ENCODE results near the gene HOXB4. TPM values are rescaled to one million over a fixed set of nuclear protein-coding genes. Genes with fewer than 3 reads are reported as not detected.

The HOXB4 gene
- total RNA-seq, 1 experiment from 2014 or later, result 0.04 TPM

- TF ChIP-seq E2F5 (CRISPR knock-in tag; IDR thresholded peaks at IDR 0.05), result no peak
- no peak for TF ChIP-seq AFF4 (CRISPR knock-in tag; IDR thresholded peaks at IDR 0.05; ENCODE audit: borderline replicate concordance)
- no peak for TF ChIP-seq MYBL2 (CRISPR knock-in tag; IDR thresholded peaks at IDR 0.05)
- no peak for TF ChIP-seq MLX (CRISPR knock-in tag; IDR thresholded peaks at IDR 0.05)
Observed at GRCh38 chr17:48542114-48542656, 36.0 kb downstream of the HOXB4 start (continued).

GRCh38 chr17:48541577-48542113, 36.5 kb downstream of the HOXB4 start:
- TF ChIP-seq ESRRA (CRISPR knock-in tag; IDR thresholded peaks at IDR 0.05; ENCODE audit: borderline replicate concordance), result no peak
- 0 out of 2 replicates have a peak, but pooled peaks have one; percentile 5 for TF ChIP-seq ZNF423 (CRISPR knock-in tag; IDR thresholded peaks at IDR 0.05)
- Mint-ChIP-seq H3K4me3 (peak overlapping the region; percentile 73), H3K9me3 (no peaks in the 10 kb centered on the region), H3K27me3 (ENCODE audit: low read depth) (peaks cover 95% of the 10 kb centered on the region), H3K27ac (no peak overlapping the region), H3K36me3 (no peaks in the 10 kb centered on the region), H3K4me1 (peaks cover 53% of the 10 kb centered on the region)
- CTCF ChIA-PET, result interaction anchor here (0.6 to 1.5 kb wide), 4 partner anchors 12 to 197 kb away, joined by 3 to 5 read pairs (median 4); no protein-coding TSS in a partner anchor
- no peak for DNase-seq (ENCODE audit: low spot score)
- no peak for ATAC-seq
- POLR2A ChIA-PET, result no interaction called here

GRCh38 chr17:48541036-48541576, 37.0 kb downstream of the HOXB4 start:
- Mint-ChIP-seq H3K27me3 (ENCODE audit: low read depth) (peaks cover 94% of the 10 kb centered on the region), H3K9me3 (no peaks in the 10 kb centered on the region), H3K36me3 (no peaks in the 10 kb centered on the region), H3K4me1 (peaks cover 49% of the 10 kb centered on the region), H3K27ac (no peak overlapping the region), H3K4me3 (peak overlapping the region; percentile 73)
- ATAC-seq, result no peak
- POLR2A ChIA-PET, result no interaction called here
- DNase-seq (ENCODE audit: low spot score), result no peak
- CTCF ChIA-PET, result interaction anchor here (0.6 to 1.5 kb wide), 4 partner anchors 12 to 197 kb away, joined by 3 to 5 read pairs (median 4); no protein-coding TSS in a partner anchor
- TF ChIP-seq ZNF263 (CRISPR knock-in tag; IDR thresholded peaks at IDR 0.05; ENCODE audit: low read depth), result no peak
- TF ChIP-seq EMX1 (CRISPR knock-in tag; IDR thresholded peaks at IDR 0.05), result no peak
- no peak for TF ChIP-seq JAZF1 (CRISPR knock-in tag; IDR thresholded peaks at IDR 0.05)
- TF ChIP-seq FOXK1 (CRISPR knock-in tag; IDR thresholded peaks at IDR 0.05), result no peak
- no peak for TF ChIP-seq ETV6 (CRISPR knock-in tag; IDR thresholded peaks at IDR 0.05)
- TF ChIP-seq HMGXB4 (CRISPR knock-in tag; IDR thresholded peaks at IDR 0.05), result no peak
- no peak for TF ChIP-seq MAX (CRISPR knock-in tag; IDR thresholded peaks at IDR 0.05)
- no peak for TF ChIP-seq CREB1 (CRISPR knock-in tag; IDR thresholded peaks at IDR 0.05)
- no peak for TF ChIP-seq SMAD4 (CRISPR knock-in tag; IDR thresholded peaks at IDR 0.05)
- TF ChIP-seq ZNF423 (CRISPR knock-in tag; IDR thresholded peaks at IDR 0.05), result no peak
- no peak for TF ChIP-seq SOX15 (CRISPR knock-in tag; IDR thresholded peaks at IDR 0.05)
- TF ChIP-seq ARID4B (CRISPR knock-in tag; IDR thresholded peaks at IDR 0.05; ENCODE audit: borderline replicate concordance), result no peak
- no peak for TF ChIP-seq NR3C1 (CRISPR knock-in tag; conservative IDR thresholded peaks at IDR 0.05; ENCODE audit: low read depth)
- TF ChIP-seq ELF4 (CRISPR knock-in tag; IDR thresholded peaks at IDR 0.05; ENCODE audit: low read depth), result no peak
- TF ChIP-seq ZNF232 (CRISPR knock-in tag; IDR thresholded peaks at IDR 0.05), result no peak
- no peak for TF ChIP-seq ESRRA (CRISPR knock-in tag; IDR thresholded peaks at IDR 0.05; ENCODE audit: borderline replicate concordance)
- no peak for TF ChIP-seq NR1H2 (CRISPR knock-in tag; IDR thresholded peaks at IDR 0.05)
